OCI-LY1 (cell line): ENCODE results near the gene CLDN19.
"Not testable (repeated sequence)": the region's sequence is repeated elsewhere in the genome, so short reads cannot be mapped to it uniquely, and the experiment has no call there.

Experiments
- H2AFZ ChIP-seq: fragments of 200-600 bp; sonication (generic), shearing (Covaris generic); 2 replicates; pipeline ENCODE4 v1.6.0; 2014; ENCODE audit warnings: antibody characterized with exemption, mild to moderate bottlenecking, low read length
- H3F3A ChIP-seq: fragments of 200-600 bp; sonication (generic), shearing (Covaris generic); 2 replicates; pipeline ENCODE4 v1.6.0; 2014; ENCODE audit warnings: mild to moderate bottlenecking, antibody characterized with exemption, low read length, moderate library complexity; ENCODE audit not compliant: insufficient read depth
- H3K27ac ChIP-seq: fragments of 200-600 bp; sonication (generic); 2 replicates; pipeline ENCODE4 v1.5.1; 2014; ENCODE audit warnings: low read length, mixed run types, mild to moderate bottlenecking, low read depth; ENCODE audit not compliant: poor library complexity, severe bottlenecking
- H3K27me3 ChIP-seq: fragments of 200-600 bp; sonication (generic); 2 replicates; pipeline ENCODE4 v1.6.0; 2014; ENCODE audit warnings: antibody characterized with exemption, mild to moderate bottlenecking, low read length, moderate library complexity; ENCODE audit not compliant: insufficient read depth
- H3K36me3 ChIP-seq: fragments of 200-600 bp; sonication (generic); 2 replicates; pipeline ENCODE4 v1.6.1; 2014; ENCODE audit warnings: mild to moderate bottlenecking, antibody characterized with exemption, low read length, moderate library complexity, mixed read lengths; ENCODE audit not compliant: insufficient read depth
- H3K4me1 ChIP-seq: fragments of 200-600 bp; sonication (generic); 2 replicates; pipeline ENCODE4 v1.5.1; 2014; ENCODE audit warnings: mild to moderate bottlenecking, low read length, moderate library complexity; ENCODE audit not compliant: insufficient read depth, severe bottlenecking
- H3K4me2 ChIP-seq: fragments of 200-600 bp; sonication (generic), shearing (Covaris generic); 2 replicates; pipeline ENCODE4 v1.6.1; 2014; ENCODE audit warnings: low read length
- H3K4me3 ChIP-seq: fragments of 200-600 bp; sonication (generic); 2 replicates; pipeline ENCODE4 v1.5.1; 2014; ENCODE audit warnings: low read length, low read depth, mild to moderate bottlenecking, mixed read lengths; ENCODE audit not compliant: poor library complexity, severe bottlenecking
- H3K79me2 ChIP-seq: fragments of 200-600 bp; shearing (Covaris generic); 2 replicates; pipeline ENCODE4 v1.6.1; 2016; ENCODE audit warnings: mixed run types, low read length, mixed read lengths; ENCODE audit not compliant: insufficient read depth
- H3K9ac ChIP-seq: fragments of 200-600 bp; sonication (generic), shearing (Covaris generic); 2 replicates; pipeline ENCODE4 v1.6.1; 2014; ENCODE audit warnings: mild to moderate bottlenecking, low read length, mixed read lengths
- H3K9me2 ChIP-seq: fragments of 200-600 bp; sonication (generic), shearing (Covaris generic); 2 replicates; pipeline ENCODE4 v1.6.1; 2014; ENCODE audit warnings: low read depth, mild to moderate bottlenecking, low read length, mixed read lengths
- H3K9me3 ChIP-seq: fragments of 200-600 bp; shearing (Covaris generic); 2 replicates; pipeline ENCODE4 v1.6.1; 2014; ENCODE audit warnings: low read length, mixed read lengths
- H4K20me1 ChIP-seq: fragments of 200-600 bp; sonication (generic), shearing (Covaris generic); 2 replicates; pipeline ENCODE4 v1.6.0; 2016; ENCODE audit warnings: mild to moderate bottlenecking, low read length; ENCODE audit not compliant: insufficient read depth
- EZH2 ChIP-seq: fragments of 200-600 bp; sonication (generic), shearing (Covaris generic); IDR thresholded peaks from 2 replicates; pipeline ENCODE4 v1.8.0; 2017; ENCODE audit warnings: borderline replicate concordance, mixed run types, mild to moderate bottlenecking, antibody characterized with exemption, low read length, moderate library complexity, mixed read lengths
- TF ChIP-seq, protein P1 (sequence below): fragments of 200-600 bp; sonication (generic), shearing (Covaris generic); IDR thresholded peaks from 2 replicates; pipeline ENCODE4 v1.5.1; 2017; ENCODE audit warnings: mild to moderate bottlenecking, antibody characterized with exemption, low read length, moderate library complexity, mixed read lengths

The CLDN19 gene

GRCh38 chr1:42721926-42722325 lies 18.1 kb downstream of the CLDN19 start:
- H3K4me1 ChIP-seq: no peaks in the 10 kb centered on the region
- no peak overlapping the region for H3K4me3 ChIP-seq
- H3F3A ChIP-seq: no peaks in the 10 kb centered on the region
- no peaks in the 10 kb centered on the region for H3K27me3 ChIP-seq
- H4K20me1 ChIP-seq: no peaks in the 10 kb centered on the region
- TF ChIP-seq EZH2: no peak
- TF ChIP-seq, protein P1, sequence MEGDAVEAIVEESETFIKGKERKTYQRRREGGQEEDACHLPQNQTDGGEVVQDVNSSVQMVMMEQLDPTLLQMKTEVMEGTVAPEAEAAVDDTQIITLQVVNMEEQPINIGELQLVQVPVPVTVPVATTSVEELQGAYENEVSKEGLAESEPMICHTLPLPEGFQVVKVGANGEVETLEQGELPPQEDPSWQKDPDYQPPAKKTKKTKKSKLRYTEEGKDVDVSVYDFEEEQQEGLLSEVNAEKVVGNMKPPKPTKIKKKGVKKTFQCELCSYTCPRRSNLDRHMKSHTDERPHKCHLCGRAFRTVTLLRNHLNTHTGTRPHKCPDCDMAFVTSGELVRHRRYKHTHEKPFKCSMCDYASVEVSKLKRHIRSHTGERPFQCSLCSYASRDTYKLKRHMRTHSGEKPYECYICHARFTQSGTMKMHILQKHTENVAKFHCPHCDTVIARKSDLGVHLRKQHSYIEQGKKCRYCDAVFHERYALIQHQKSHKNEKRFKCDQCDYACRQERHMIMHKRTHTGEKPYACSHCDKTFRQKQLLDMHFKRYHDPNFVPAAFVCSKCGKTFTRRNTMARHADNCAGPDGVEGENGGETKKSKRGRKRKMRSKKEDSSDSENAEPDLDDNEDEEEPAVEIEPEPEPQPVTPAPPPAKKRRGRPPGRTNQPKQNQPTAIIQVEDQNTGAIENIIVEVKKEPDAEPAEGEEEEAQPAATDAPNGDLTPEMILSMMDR: no peak
- H3K9me3 ChIP-seq: no peaks in the 10 kb centered on the region
- H3K9ac ChIP-seq: no peak overlapping the region
- no peaks in the 10 kb centered on the region for H3K9me2 ChIP-seq
- H2AFZ ChIP-seq: no peak overlapping the region
- H3K4me2 ChIP-seq: no peak overlapping the region
- no peaks in the 10 kb centered on the region for H3K79me2 ChIP-seq
- no peaks in the 10 kb centered on the region for H3K36me3 ChIP-seq
- no peak overlapping the region for H3K27ac ChIP-seq

- Histone ChIP-seq H4K20me1 (no peaks in the 10 kb centered on the region), H3K4me2 (no peak overlapping the region), H3K27ac (no peak overlapping the region), H3K9ac (no peak overlapping the region), H2AFZ (no peak overlapping the region), H3F3A (no peaks in the 10 kb centered on the region), H3K79me2 (no peaks in the 10 kb centered on the region), H3K9me3 (no peaks in the 10 kb centered on the region), H3K9me2 (no peaks in the 10 kb centered on the region), H3K27me3 (no peaks in the 10 kb centered on the region), H3K4me3 (no peak overlapping the region), H3K4me1 (no peaks in the 10 kb centered on the region), H3K36me3 (peaks cover 5% of the 10 kb centered on the region)
- TF ChIP-seq EZH2: no peak
- TF ChIP-seq, protein P1: no peak
Observed at GRCh38 chr1:42720868-42721267, 19.2 kb downstream of the CLDN19 start.

- H3K27me3 ChIP-seq, H3K27ac ChIP-seq, H3K9me2 ChIP-seq, H3K4me2 ChIP-seq, H2AFZ ChIP-seq, H3K79me2 ChIP-seq, H3K4me1 ChIP-seq, H3K4me3 ChIP-seq, H3K9me3 ChIP-seq, H3F3A ChIP-seq, H4K20me1 ChIP-seq, H3K9ac ChIP-seq: not testable (repeated sequence)
- H3K36me3 ChIP-seq: peaks cover 64% of the 10 kb centered on the region
Observed at GRCh38 chr1:42714441-42714840, 25.6 kb downstream of the CLDN19 start.

GRCh38 chr1:42713293-42713692 lies 26.7 kb downstream of the CLDN19 start:
- H3K36me3 ChIP-seq: peaks cover 71% of the 10 kb centered on the region
- no peak overlapping the region for H3K4me3 ChIP-seq
- no peak overlapping the region for H2AFZ ChIP-seq
- H3K9me3 ChIP-seq: peaks cover 4% of the 10 kb centered on the region
- TF ChIP-seq, protein P1: no peak
- TF ChIP-seq EZH2: no peak
- no peaks in the 10 kb centered on the region for H4K20me1 ChIP-seq
- no peak overlapping the region for H3K9ac ChIP-seq
- H3K79me2 ChIP-seq: no peaks in the 10 kb centered on the region
- no peaks in the 10 kb centered on the region for H3F3A ChIP-seq
- H3K27me3 ChIP-seq: no peaks in the 10 kb centered on the region
- no peaks in the 10 kb centered on the region for H3K9me2 ChIP-seq
- H3K4me2 ChIP-seq: no peak overlapping the region
- H3K4me1 ChIP-seq: no peaks in the 10 kb centered on the region
- H3K27ac ChIP-seq: no peak overlapping the region

DNA sequence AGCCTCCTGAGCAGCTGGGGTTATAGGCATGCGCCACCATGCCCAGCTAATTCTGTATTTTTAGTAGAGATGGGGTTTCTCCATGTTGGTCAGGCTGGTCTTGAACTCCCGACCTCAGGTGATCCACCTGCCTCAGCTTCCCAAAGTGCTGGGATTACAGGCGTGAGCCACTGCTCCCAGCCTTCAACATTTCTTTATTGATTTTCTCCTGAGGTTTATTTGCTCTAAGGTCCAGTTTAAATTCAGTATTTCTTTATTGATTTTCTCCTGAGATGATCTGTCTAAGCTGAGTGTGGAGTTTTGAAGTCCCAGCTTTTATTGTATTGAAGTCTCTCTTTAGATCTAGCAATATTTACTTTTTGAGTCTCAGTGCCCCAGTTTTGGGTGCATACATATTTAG lies 27.2 kb downstream of the CLDN19 start:
- not testable (repeated sequence) for H2AFZ ChIP-seq, H3K4me2 ChIP-seq, H3K27ac ChIP-seq, H3K4me3 ChIP-seq, H3K4me1 ChIP-seq, H3K9ac ChIP-seq, H3F3A ChIP-seq, H3K27me3 ChIP-seq, H3K79me2 ChIP-seq, H4K20me1 ChIP-seq, H3K9me2 ChIP-seq, H3K9me3 ChIP-seq
- H3K36me3 ChIP-seq: peaks cover 76% of the 10 kb centered on the region
